Activated naive CD4-positive, alpha-beta T cell treated with anti-CD3 and anti-CD28 coated beads, Interleukin-2, amount 50 U/mL, for 72 hours (primary cell): ENCODE measurements around the gene KCNN4. TPM values are rescaled to one million over a fixed set of nuclear protein-coding genes. Genes with fewer than 3 reads are reported as not detected.
A peak's percentile ranks its signal among the peaks of the same experiment; 100 is the strongest.
"Not testable (repeated sequence)": the region's sequence is repeated elsewhere in the genome, so short reads cannot be mapped to it uniquely, and the experiment has no call there.

Experiments
- ATAC-seq, 2 donors: fragments of 150-1000 bp; cut with Tn5 transposase; 2 replicates each; pipeline ENCODE4 v1.10.0; 2021; ENCODE audit warnings: mild to moderate bottlenecking in 2 of 2, moderate library complexity in 2 of 2
- DNase-seq, 2 donors: peaks; one replicate each; pipeline ENCODE4 v3.0.0; 2021 to 2022; ENCODE audit warnings: low spot score in 2 of 2
- H3K27ac Mint-ChIP-seq, 2 donors: one replicate each; pipeline ENCODE4 v1.8.0; 2022; ENCODE audit warnings: mild to moderate bottlenecking in 2 of 2, mixed read lengths in 2 of 2
- H3K36me3 Mint-ChIP-seq, 2 donors: one replicate each; pipeline ENCODE4 v1.8.0; 2022; ENCODE audit warnings: mixed read lengths in 2 of 2
- H3K9me3 Mint-ChIP-seq, 2 donors: one replicate each; pipeline ENCODE4 v1.8.0; 2022; ENCODE audit warnings: mixed read lengths in 2 of 2
- total RNA-seq, 2 donors: library from RNA; stranded (reverse); gene quantifications; one replicate each; pipeline ENCODE4 v1.2.3, GENCODE V29; 2022

The KCNN4 gene
- total RNA-seq, 2 donors from 2014 or later, result 110 to 145 TPM

DNA sequence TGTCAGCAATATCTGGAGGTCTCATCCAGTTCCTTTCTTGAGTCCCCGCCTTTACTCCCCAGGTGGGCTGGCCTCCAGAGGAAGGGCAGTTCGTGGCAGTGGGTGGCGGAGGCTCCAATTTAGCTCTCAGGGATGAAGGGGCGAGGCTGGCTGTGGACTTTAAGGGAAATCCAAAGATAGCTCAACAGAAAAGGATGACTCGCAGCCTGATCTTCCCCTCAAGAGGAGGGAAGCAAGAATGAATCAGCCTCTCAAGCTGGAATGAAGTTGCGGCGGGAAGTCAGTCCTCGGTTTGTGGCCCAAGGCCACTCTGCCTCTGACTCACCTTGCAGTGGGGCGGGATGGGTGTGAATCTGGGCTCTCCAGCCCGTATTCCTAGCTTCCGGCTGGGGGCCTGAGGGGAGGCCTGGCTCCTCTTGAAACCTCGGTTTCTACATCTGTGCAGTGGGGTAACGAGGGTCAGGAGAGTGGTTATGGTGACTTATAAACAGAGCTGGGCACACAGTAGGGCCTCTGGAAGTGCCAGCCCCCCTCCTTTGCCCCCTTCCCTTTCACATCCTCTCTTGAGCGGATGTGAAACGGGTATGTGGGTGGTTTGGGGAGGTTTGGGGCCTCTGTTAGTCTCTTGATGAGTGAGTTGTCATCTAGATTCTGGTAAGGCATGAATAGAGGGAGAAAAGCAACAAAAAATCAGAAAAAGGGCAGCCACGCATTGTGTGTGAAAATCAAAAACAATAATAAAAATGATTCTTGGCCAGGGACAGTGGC is 15.5 kb downstream of the KCNN4 start:
- peak overlapping the region; percentile 91 to 93 for H3K27ac Mint-ChIP-seq
- peaks cover 0 to 5% of the 10 kb centered on the region in 2 donors for H3K9me3 Mint-ChIP-seq
- peaks cover 32 to 65% of the 10 kb centered on the region in 2 donors for H3K36me3 Mint-ChIP-seq
- peak; percentile 82 to 94 for DNase-seq
- ATAC-seq, result peak; percentile 83 to 87

DNA sequence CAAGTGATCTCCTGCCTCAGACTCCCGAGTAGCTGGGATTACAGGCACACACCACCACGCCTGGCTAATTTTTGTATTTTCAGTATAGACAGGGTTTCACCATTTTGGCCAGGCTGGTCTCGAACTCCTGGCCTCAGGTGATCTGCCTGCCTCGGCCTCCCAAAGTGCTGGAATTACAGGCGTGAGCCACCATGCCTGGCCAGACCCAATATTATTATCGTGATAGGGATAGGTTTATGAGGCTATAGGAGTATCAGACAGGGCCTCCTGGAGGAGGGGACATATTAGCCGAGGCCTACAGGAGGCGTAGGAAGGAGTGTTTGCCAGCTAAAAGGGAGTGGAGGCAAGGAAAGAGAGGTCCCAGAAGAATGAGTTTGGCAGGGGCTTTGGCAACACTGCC is 16.1 kb downstream of the KCNN4 start:
- not testable (repeated sequence) for ATAC-seq, DNase-seq

DNA sequence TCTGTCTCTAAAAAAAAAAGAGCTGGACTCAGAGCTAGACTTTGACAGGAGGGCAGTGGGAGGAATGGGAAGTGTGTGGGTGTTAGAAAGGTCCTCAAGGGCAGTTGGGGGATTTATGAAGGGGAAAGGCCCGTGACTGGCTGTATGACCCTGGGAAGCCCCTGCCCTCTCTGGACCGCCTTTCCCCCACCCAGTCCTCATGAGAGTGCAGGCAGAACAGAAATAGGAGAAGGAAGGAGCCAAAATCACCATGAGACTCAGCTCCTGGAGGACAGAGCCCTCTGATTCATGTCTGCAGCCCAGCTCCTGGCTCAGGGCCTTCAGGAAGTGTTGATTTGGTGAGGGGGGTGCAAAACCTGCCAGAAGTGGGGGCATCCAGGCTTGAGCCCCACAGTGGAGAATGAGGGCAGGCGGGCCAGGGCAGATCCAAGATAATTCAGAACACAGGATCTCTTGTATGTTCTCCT is 17.3 kb downstream of the KCNN4 start:
- ATAC-seq (peak in 1 of 2 donors; percentile 32), DNase-seq (peak in 1 of 2 donors; percentile 79)
- peaks cover 17 to 47% of the 10 kb centered on the region in 2 donors for H3K36me3 Mint-ChIP-seq
- H3K9me3 Mint-ChIP-seq, result peaks cover 0 to 5% of the 10 kb centered on the region in 2 donors
- H3K27ac Mint-ChIP-seq, result peak overlapping the region; percentile 57 to 93

More for the DNA sequence above, 16.1 kb downstream of the KCNN4 start:
- not testable (repeated sequence) for H3K9me3 Mint-ChIP-seq
- peaks cover 29 to 59% of the 10 kb centered on the region in 2 donors for H3K36me3 Mint-ChIP-seq
- peak overlapping the region; percentile 91 to 93 for H3K27ac Mint-ChIP-seq

DNA sequence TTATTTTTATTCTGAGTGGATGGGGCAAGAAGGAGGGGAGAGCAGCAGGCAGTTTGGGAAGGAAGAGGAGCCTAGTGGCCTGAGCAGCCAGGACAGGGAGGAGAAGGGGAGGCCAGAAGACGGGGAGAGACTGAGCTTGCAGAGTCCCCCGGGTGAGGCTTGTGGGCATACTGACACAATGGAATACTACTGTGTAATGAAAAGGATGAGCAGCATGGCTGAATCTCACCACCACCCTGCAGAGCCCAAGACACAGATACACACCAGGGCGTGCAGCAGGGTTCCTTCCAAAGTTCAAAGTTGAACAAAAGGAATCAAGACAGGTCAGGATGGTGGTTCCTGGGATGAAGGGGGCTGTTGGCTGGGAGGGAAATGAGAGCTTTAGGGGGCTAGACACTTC is 18.0 kb downstream of the KCNN4 start:
- H3K36me3 Mint-ChIP-seq, result peaks cover 11 to 46% of the 10 kb centered on the region in 2 donors

DNA sequence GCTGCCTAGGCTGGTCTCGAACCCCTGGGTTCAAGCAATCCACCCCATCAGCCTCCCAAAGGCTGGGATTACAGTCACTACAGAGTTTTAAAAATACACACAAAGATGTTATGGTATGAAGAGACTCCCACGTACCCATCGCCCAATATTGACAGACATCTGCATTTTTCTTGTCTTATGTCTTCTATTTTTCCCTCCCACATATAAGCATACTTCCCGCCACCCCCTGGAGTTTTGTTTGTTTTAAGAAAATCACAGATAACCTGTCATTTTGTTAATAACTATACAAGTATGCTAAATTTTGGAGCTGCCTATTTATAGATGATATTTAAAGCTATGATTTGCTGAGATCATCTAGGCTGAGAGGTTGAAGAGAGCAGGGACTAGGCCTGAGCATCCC is 19.8 kb downstream of the KCNN4 start:
- ATAC-seq (no peak), DNase-seq (no peak)
- peaks cover 9 to 42% of the 10 kb centered on the region in 2 donors for H3K36me3 Mint-ChIP-seq
- H3K27ac Mint-ChIP-seq, result no peak overlapping the region
- peaks cover 0 to 5% of the 10 kb centered on the region in 2 donors for H3K9me3 Mint-ChIP-seq

More for the DNA sequence above, 18.0 kb downstream of the KCNN4 start:
- ATAC-seq, result no peak
- peaks cover 0 to 5% of the 10 kb centered on the region in 2 donors for H3K9me3 Mint-ChIP-seq
- DNase-seq, result no peak
- H3K27ac Mint-ChIP-seq, result peak overlapping the region in 1 of 2 donors; percentile 93

DNA sequence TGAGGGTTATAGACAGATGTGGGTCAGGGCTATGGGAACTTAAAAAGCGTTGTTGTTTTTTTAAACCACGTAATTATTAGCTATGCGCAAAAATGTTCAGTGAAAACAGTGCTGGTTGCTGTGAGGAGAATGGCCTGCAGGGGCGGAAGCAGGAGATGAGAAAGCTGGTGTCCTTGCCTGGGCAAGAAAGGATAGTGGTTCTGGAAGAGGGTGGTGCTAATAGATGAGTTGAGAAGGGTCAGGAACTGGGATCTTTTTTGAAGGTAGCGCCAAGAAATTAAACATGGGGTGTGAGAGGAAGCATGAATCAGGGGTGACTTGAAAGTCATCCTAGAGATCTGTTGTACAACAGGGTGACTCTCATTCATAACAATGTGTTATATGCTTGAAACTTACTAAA is 21.3 kb downstream of the KCNN4 start:
- H3K27ac Mint-ChIP-seq, result no peak overlapping the region
- peaks cover 0 to 5% of the 10 kb centered on the region in 2 donors for H3K9me3 Mint-ChIP-seq
- DNase-seq (no peak), ATAC-seq (no peak)
- H3K36me3 Mint-ChIP-seq, result peaks cover 22 to 50% of the 10 kb centered on the region in 2 donors

DNA sequence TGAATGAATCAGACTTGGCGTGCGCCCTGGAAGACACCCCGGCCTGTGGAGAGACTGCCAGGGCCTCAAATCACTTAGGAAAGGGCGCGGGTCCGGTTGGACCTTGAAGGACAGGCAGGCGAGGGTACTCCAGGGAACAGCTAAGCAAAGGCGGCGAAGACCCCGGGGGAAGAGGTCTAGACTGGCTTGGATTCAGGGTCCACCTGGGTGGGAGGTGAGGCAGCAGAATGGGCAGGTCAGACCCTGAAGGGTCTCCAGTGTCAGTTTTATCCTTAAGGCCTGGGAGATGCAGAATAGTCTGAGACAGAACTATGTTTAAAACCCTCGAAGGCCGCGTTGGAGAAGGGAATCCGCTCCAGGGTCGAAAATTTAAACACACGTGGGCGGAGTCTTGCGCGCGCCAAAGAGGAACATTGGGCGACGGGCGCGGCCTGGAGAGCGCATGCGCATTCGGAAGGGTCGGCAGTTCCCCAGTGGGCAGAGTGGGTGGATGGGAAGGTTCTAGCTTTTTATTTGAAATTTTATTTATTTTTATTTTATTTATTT is 25.4 kb downstream of the KCNN4 start:
- ATAC-seq (no peak), DNase-seq (peak; percentile 81 to 86)
- peaks cover 35 to 61% of the 10 kb centered on the region in 2 donors for H3K36me3 Mint-ChIP-seq
- H3K9me3 Mint-ChIP-seq, result no peaks in the 10 kb centered on the region
- H3K27ac Mint-ChIP-seq, result peak overlapping the region; percentile 99 to 100

DNA sequence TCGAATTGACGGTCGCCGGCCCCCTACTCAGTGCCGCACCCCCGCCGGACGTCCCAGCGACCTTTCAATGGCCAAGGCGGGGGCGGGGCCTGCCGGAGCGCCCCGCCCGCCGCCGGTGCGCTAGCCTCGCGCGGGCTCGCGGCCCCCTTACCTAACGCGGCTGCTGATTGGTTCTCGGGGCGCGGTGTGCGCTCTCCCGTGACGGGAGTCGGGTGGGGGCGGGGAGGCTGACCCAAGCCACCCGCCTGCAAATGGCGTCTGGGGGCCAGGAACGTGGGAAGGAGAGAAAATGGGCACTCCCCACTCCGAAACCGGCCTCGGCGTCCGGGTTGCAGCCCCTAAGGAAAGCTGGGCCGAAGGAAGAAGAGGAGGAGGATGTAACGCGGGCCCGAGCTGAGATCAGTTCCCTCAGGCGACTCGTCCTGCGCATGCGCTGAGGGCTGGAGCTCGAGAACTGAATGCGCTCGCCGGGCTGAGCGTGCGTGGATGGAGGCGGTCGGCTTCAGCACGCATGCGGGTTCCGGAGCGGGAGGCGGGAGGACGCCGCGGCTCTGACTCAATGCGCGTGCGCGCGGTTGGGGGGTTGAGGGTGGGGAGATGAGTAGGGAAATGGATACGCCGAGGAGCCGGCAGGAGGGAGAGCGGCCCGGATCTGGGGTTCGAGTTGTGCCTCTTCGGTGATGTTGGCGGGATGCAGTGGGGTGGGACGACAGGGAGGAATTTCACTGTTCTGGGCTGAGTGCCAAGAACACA is 26.1 kb downstream of the KCNN4 start, which contains the start of gene SMG9:
Gene SMG9, minus strand, starts transcription at position 460 of the 753 bp plus-strand sequence. CDS start 4,221 bp downstream, outside the sequence.
- peak; percentile 70 to 85 for ATAC-seq
- Mint-ChIP-seq H3K9me3 (no peaks in the 10 kb centered on the region), H3K27ac (peak within 1 kb of the TSS; percentile 99 to 100), H3K36me3 (peaks cover 39 to 66% of the 10 kb centered on the region in 2 donors)
- DNase-seq, result peak; percentile 98 to 99

DNA sequence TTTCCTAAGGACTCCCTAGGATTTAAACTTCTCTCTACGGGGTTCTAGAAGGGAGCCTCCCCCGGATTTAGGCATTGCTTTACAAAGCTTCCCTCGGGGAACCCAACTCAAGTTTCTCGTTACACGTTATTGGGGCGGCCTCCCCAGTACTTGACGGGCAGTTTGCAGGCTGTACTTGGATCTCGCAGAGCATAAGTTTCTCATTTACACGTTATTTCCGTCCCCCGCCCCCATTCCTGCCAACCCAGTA is 26.6 kb downstream of the KCNN4 start:
- H3K36me3 Mint-ChIP-seq, result peaks cover 39 to 67% of the 10 kb centered on the region in 2 donors
- DNase-seq, result no peak

DNA sequence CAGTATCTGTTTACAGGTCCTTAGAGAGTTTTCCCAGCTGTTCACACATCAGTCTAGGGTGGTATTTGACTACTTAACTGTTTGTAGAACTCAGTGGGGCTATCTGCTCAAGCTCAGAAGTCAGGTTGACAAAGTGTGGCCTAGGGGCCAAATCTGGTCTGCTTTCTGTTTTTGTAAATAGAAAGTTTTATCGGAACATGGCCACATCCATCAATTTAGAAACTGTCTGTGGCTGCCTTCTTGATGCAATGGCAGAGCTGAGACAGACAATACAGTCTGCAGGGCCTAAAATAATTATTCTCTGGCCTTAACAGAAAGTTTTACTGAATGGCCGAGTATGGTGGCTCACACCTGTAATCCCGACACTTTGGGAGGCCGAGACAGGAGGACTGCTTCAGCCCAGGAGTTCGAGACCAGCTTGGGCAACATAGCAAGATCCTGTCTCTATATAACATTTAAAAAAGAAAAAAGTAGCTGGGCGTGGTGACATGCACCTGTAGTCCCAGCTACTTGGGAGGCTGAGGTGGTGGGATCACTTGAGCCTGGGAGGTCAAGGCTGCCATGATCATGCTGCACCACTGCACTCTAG is 28.4 kb downstream of the KCNN4 start:
- Mint-ChIP-seq H3K9me3 (no peaks in the 10 kb centered on the region), H3K36me3 (peaks cover 45 to 71% of the 10 kb centered on the region in 2 donors), H3K27ac (peak overlapping the region; percentile 30 to 100)
- ATAC-seq (no peak), DNase-seq (no peak)

More for the DNA sequence above, 26.6 kb downstream of the KCNN4 start:
- ATAC-seq, result no peak
- Mint-ChIP-seq H3K9me3 (no peaks in the 10 kb centered on the region), H3K27ac (peak overlapping the region; percentile 99 to 100)

DNA sequence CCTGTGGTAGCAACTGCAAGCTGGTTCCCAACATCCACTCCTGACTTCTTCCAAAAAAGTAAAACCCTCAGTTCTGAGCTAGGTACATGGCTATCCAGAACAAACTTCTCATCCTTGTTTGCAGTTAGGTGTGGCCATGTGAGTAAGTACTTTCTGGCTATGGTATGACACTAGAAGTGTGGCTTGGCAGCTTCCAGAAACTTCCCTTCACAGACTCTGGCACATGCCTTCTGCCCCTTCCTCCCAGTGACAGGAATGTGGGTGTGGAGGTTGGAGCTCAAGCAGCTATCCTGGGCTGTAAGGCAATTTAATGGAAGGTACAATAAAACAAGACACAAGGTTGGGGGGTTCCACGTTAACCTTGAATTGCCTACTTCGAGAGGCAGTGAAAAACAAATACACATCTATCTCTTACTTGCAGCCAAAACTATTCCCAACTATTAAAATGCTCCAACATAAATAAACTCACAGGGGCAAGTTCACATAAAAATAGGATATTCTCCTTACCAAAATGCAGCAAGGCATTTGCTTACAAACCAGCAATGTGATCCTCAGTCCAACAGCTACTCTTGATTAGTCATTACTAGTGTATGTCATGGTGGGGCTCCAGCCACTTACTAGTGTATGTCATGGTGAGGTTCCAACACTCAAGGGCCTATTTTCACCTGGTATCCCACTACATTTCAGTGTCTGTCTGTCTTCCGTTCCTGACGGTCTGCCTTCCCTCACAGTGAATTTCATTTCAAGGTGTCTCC is 29.1 kb downstream of the KCNN4 start:
- no peaks in the 10 kb centered on the region for H3K9me3 Mint-ChIP-seq
- peak overlapping the region; percentile 30 to 100 for H3K27ac Mint-ChIP-seq
- peaks cover 44 to 73% of the 10 kb centered on the region in 2 donors for H3K36me3 Mint-ChIP-seq
- no peak for DNase-seq
- ATAC-seq, result no peak

DNA sequence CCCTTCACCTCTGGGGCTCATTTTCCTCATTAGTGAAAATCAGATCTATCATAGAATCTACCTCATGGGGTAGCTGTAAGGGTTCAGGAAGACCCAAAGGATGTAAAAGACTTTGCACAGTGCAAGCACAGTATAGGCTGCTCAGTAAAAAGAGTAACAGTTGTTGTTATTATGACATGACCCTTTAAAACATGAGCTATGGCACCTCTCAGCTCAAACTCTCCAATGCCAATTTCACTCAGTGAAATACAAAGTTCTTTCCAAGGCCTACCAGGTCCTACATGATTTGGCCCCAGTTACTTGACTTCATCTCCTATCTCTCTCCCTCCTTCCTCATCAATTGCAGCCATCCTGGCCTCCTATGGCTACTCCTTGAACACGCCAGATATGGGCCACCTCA is 30.9 kb downstream of the KCNN4 start:
- Mint-ChIP-seq H3K27ac (peak overlapping the region in 1 of 2 donors; percentile 92), H3K36me3 (peaks cover 37 to 55% of the 10 kb centered on the region in 2 donors), H3K9me3 (no peaks in the 10 kb centered on the region)
- no peak for ATAC-seq
- DNase-seq, result no peak

DNA sequence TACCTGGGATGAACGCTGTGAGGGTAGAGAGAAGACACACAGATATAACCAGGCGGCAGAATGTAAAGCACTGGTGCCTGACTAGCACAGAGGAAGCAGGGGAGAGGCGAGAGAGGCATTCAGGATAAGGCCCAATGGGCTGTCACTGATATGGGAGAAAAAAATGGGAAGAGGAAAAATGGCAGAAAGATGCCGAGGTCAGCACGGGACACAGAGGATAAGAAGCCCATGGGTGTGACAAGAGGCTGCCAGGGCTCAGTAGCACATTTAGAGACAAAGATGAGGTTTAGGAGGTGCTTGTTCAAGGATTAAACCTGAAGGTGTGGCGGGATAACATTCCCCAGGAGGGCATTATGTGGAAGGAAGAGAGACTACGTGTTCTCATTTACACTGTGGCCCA is 31.6 kb downstream of the KCNN4 start:
- Mint-ChIP-seq H3K27ac (peak overlapping the region; percentile 47 to 90), H3K9me3 (no peaks in the 10 kb centered on the region), H3K36me3 (peaks cover 42 to 53% of the 10 kb centered on the region in 2 donors)
- DNase-seq (no peak), ATAC-seq (no peak)

DNA sequence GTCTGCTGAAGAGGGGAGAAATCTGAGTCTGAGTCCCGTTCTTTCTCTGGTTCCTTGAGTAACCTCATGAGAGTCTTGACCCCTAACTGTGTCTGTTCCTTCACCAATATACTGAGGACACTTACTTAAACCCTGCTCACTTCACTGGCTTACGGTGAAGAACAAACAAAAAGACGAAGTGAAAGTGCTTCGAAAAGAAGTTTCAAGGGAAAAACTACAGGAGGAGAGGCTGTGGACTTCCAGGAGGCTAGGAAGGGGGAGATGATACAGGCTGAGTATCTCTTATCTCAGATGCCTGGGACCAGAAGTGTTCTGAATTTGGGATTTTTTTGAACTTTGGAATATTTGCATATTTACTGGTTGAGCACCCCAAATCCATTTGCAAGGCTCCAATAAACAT is 32.1 kb downstream of the KCNN4 start:
- Mint-ChIP-seq H3K36me3 (peaks cover 46 to 55% of the 10 kb centered on the region in 2 donors), H3K27ac (peak overlapping the region; percentile 47 to 90), H3K9me3 (no peaks in the 10 kb centered on the region)
- no peak for ATAC-seq
- DNase-seq, result no peak

DNA sequence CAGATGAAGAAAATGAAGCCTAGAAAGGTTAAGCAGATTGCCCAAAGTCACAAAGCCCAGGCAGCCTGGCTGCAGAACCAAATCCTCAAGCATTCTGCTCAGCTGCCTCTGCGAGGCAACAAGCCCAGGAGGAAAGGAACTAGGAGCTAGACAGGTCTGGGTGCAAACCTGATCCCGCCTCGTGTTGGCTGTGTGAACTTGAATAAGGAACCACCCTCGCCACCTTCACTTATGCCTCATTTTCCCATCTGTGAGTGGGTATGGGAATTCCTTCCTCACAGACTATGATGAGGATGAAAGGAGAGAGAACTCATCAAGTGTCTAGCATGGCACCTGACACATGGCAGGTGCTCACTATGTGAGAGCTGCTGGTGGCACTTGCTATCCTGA is 32.6 kb downstream of the KCNN4 start:
- peak overlapping the region; percentile 47 to 90 for H3K27ac Mint-ChIP-seq
- no peaks in the 10 kb centered on the region for H3K9me3 Mint-ChIP-seq
- H3K36me3 Mint-ChIP-seq, result peaks cover 46 to 55% of the 10 kb centered on the region in 2 donors
- no peak for DNase-seq
- no peak for ATAC-seq
